ENCODE measurements around the gene AKNA.

The AKNA gene

GRCh38 chr9:114311571-114312512, 75.9 kb downstream of the AKNA start:
- FAIRE-seq, result no peak
- TF ChIP-seq CTCF (IDR thresholded peaks at IDR 0.05; ENCODE audit: insufficient read depth, missing control alignments), result no peak

GRCh38 chr9:114310471-114311450, 77.0 kb downstream of the AKNA start:
- no peak for TF ChIP-seq CTCF (IDR thresholded peaks at IDR 0.05; ENCODE audit: insufficient read depth, missing control alignments)
- FAIRE-seq (no peak), DNase-seq (ENCODE audit: insufficient read length, low spot score) (no peak)

More at GRCh38 chr9:114311571-114312512, 75.9 kb downstream of the AKNA start:
- DNase-seq (ENCODE audit: insufficient read length, low spot score), result no peak

GRCh38 chr9:114309096-114309495, 78.7 kb downstream of the AKNA start:
- DNase-seq (ENCODE audit: insufficient read length, low spot score), result no peak
- no peak for TF ChIP-seq CTCF (IDR thresholded peaks at IDR 0.05; ENCODE audit: insufficient read depth, missing control alignments)
- no peak for FAIRE-seq

- no peak for FAIRE-seq
- TF ChIP-seq CTCF (IDR thresholded peaks at IDR 0.05; ENCODE audit: insufficient read depth, missing control alignments), result no peak
- no peak for DNase-seq (ENCODE audit: insufficient read length, low spot score)
Observed at GRCh38 chr9:114308361-114308950, 79.3 kb downstream of the AKNA start.

GRCh38 chr9:114307899-114308267, 79.9 kb downstream of the AKNA start:
- DNase-seq (ENCODE audit: insufficient read length, low spot score), result no peak
- no peak for TF ChIP-seq CTCF (IDR thresholded peaks at IDR 0.05; ENCODE audit: insufficient read depth, missing control alignments)
- FAIRE-seq, result no peak

GRCh38 chr9:114304416-114305188, 83.2 kb downstream of the AKNA start:
- FAIRE-seq (no peak), DNase-seq (ENCODE audit: insufficient read length, low spot score) (no peak)
- TF ChIP-seq CTCF (IDR thresholded peaks at IDR 0.05; ENCODE audit: insufficient read depth, missing control alignments), result no peak

Measured in D721Med (cell line).